PC-3 (cell line): ENCODE results near the gene FKBP7. TPM values are rescaled to one million over a fixed set of nuclear protein-coding genes. Genes with fewer than 3 reads are reported as not detected.

ENCODE experiments used
- ATAC-seq: fragments of 200-7000 bp; cut with Tn5 transposase; 2 replicates; pipeline ENCODE4 v1.9.1; 2020; ENCODE audit warnings: mild to moderate bottlenecking, moderate library complexity
- BruUV-seq: library from RNA; stranded (reverse); fragments of 400-500 nt; replicated peaks from 2 replicates; lab custom pipeline; 2021; lab: Mats Ljungman, UMichigan
- CTCF ChIA-PET: fragments of 300-600 bp; sonication (Branson Sonifier 250); formaldehyde crosslinking; loops from one replicate; lab custom pipeline; 2022; ENCODE audit warnings: antibody characterized with exemption; lab: Charles Lee
- POLR2A ChIA-PET: fragments of 300-600 bp; sonication (Branson Sonifier 250); formaldehyde crosslinking; loops from one replicate; lab custom pipeline; 2022; ENCODE audit warnings: antibody characterized with exemption; ENCODE audit not compliant: unreplicated experiment; lab: Charles Lee
- DNase-seq: peaks from one replicate; pipeline ENCODE4 v3.0.0-alpha.2; 2015
- H2AFZ ChIP-seq: fragments of 300-600 bp; sonication (generic); 2 replicates; pipeline ENCODE4 v1.6.0; 2016; ENCODE audit warnings: antibody characterized with exemption, low read length
- H3F3A ChIP-seq: fragments of 300-600 bp; sonication (generic); one replicate; pipeline ENCODE4 v1.6.0; 2017; ENCODE audit warnings: antibody characterized with exemption, low read length, control low read depth, mild to moderate bottlenecking; ENCODE audit not compliant: unreplicated experiment
- H3K27ac ChIP-seq: fragments of 300-600 bp; sonication (generic); 2 replicates; pipeline ENCODE4 v1.5.1; 2016; ENCODE audit warnings: mild to moderate bottlenecking, low read length
- H3K27me3 ChIP-seq: fragments of 300-600 bp; sonication (generic); 2 replicates; pipeline ENCODE4 v1.6.1; 2016; ENCODE audit warnings: low read length, mixed read lengths
- H3K36me3 ChIP-seq: fragments of 300-600 bp; sonication (generic); 2 replicates; pipeline ENCODE4 v1.6.1; 2016; ENCODE audit warnings: low read depth, mixed run types, low read length, mixed read lengths
- H3K4me1 ChIP-seq: fragments of 300-600 bp; sonication (generic); 2 replicates; pipeline ENCODE4 v1.5.1; 2016; ENCODE audit warnings: low read length; ENCODE audit not compliant: insufficient read depth
- H3K4me2 ChIP-seq: fragments of 300-600 bp; sonication (generic); 2 replicates; pipeline ENCODE4 v1.6.0; 2016; ENCODE audit warnings: low read length
- H3K4me3 ChIP-seq: fragments of 300-600 bp; sonication (generic); 2 replicates; pipeline ENCODE4 v1.5.1; 2016; ENCODE audit warnings: mild to moderate bottlenecking, low read length, mixed read lengths
- H3K79me2 ChIP-seq: fragments of 300-600 bp; sonication (generic); 2 replicates; pipeline ENCODE4 v1.6.1; 2017; ENCODE audit warnings: low read length, mixed read lengths
- H3K9ac ChIP-seq: fragments of 300-600 bp; sonication (generic); 2 replicates; pipeline ENCODE4 v1.6.0; 2016; ENCODE audit warnings: mild to moderate bottlenecking, low read length
- H3K9me2 ChIP-seq: fragments of 300-600 bp; sonication (generic); replicated peaks from 2 replicates; pipeline ENCODE4 v1.6.1; 2016; ENCODE audit warnings: mixed run types, low read length, mixed read lengths
- H3K9me3 ChIP-seq: fragments of 300-600 bp; sonication (generic); 2 replicates; pipeline ENCODE4 v1.6.1; 2016; ENCODE audit warnings: low read length, mixed read lengths
- H4K20me1 ChIP-seq: fragments of 300-600 bp; sonication (generic); 2 replicates; pipeline ENCODE4 v1.6.1; 2016; ENCODE audit warnings: low read length, mixed read lengths
- EZH2 ChIP-seq: fragments of 300-600 bp; sonication (generic); IDR thresholded peaks from one replicate; pipeline ENCODE4 v1.6.1; 2017; ENCODE audit warnings: antibody characterized with exemption, mild to moderate bottlenecking, low read length; ENCODE audit not compliant: unreplicated experiment
- EZH2phosphoT487 ChIP-seq: fragments of 300-600 bp; sonication (generic); IDR thresholded peaks from 2 replicates; pipeline ENCODE4 v1.6.1; 2018; ENCODE audit warnings: mild to moderate bottlenecking, antibody characterized with exemption, low read length, borderline replicate concordance
- intact Hi-C: fragments of 100-400 bp; cut with micrococcal nuclease; formaldehyde crosslinking; loops from 2 replicates; pipeline ENCODE4 v1.9.0; 2023
- total RNA-seq: library from RNA; depleted of rRNA; stranded (reverse); fragments of >200 nt; gene quantifications from 2 replicates; pipeline ENCODE4 v1.2.3, GENCODE V29; 2014
- TF ChIP-seq, protein P1 (sequence below): fragments of 300-600 bp; sonication (generic); conservative IDR thresholded peaks from 2 replicates; pipeline ENCODE4 v1.5.1; 2017; ENCODE audit warnings: antibody characterized with exemption, low read depth, mild to moderate bottlenecking, low read length

FKBP7 gene
- total RNA-seq, 1 experiment from 2014 or later = 4.2 TPM

DNA sequence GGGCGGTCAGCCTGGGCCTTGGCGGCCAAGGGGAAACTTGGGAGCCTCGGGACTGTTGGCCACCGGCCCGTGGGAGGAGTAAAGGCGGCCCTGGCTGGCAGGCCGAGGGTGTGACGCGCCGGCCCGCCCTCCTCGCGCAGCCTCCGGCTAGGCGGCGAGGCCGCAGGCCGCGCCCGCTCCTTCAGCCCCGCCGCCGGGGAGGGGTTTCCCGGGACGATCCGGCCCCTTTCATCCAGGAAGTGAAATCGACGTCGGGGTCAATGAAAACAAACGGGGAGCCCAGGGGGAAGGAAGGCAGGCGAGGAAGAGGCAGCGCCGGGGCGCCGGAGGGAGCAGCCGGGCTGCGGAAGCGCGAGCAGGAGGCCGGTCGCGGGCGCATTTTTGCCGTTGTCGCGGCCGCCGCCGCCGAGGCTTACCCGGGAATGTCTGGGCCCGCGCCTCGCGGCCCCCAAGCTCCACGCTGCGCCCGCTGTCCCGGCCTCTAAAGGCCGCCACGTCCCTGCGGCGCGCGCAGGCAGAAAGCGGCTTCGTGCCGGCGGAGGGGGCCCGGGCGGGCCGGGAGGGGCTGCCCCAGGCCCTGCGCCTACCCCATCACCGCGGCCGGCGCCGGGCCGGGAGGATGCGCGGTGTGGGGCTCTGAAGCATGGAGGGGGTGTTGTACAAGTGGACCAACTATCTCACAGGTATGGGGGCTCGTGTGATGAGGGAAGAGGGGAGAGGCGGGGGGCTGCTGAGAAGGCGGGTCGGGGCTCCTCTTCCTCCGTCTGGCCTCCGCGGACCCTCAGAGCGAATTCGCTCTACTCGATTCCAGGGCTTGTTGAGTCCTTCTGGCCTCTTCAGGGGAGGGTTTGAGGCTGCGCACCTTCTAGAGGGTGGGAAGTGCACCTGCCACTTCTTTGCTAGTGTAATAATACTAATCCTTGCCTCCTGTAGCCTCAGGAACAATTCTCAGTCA, 2.1 kb upstream of the FKBP7 start, which contains the start of gene PLEKHA3:
Gene PLEKHA3, plus strand, starts transcription at position 231 of the 955 bp plus-strand sequence. Its CDS starts 413 bp downstream, at position 644.
- H3K36me3 ChIP-seq = no peaks in the 10 kb centered on the region

GRCh38 chr2:178479758-178480226, 1.4 kb upstream of the FKBP7 start:
- Histone ChIP-seq H3K4me2 (peak overlapping the region; percentile 97), H3K27ac (no peak overlapping the region), H3K4me3 (peak overlapping the region; percentile 98), H3K79me2 (peaks cover 46% of the 10 kb centered on the region), H4K20me1 (peaks cover 17% of the 10 kb centered on the region), H3K4me1 (peaks cover 39% of the 10 kb centered on the region), H2AFZ (peak overlapping the region; percentile 100), H3F3A (no peaks in the 10 kb centered on the region), H3K9me3 (no peaks in the 10 kb centered on the region), H3K36me3 (no peaks in the 10 kb centered on the region), H3K27me3 (no peaks in the 10 kb centered on the region), H3K9ac (peak overlapping the region; percentile 53), H3K9me2 (no peaks in the 10 kb centered on the region)
- CTCF ChIA-PET = no interaction called here
- POLR2A ChIA-PET = no interaction called here
- ATAC-seq (no peak), DNase-seq (no peak)
- BruUV-seq = no TSS peak
- intact Hi-C loops = loop anchor here (2.0 to 10.0 kb wide), 3 partner anchors 35 to 285 kb away; no protein-coding TSS in a partner anchor
- TF ChIP-seq, protein P1, sequence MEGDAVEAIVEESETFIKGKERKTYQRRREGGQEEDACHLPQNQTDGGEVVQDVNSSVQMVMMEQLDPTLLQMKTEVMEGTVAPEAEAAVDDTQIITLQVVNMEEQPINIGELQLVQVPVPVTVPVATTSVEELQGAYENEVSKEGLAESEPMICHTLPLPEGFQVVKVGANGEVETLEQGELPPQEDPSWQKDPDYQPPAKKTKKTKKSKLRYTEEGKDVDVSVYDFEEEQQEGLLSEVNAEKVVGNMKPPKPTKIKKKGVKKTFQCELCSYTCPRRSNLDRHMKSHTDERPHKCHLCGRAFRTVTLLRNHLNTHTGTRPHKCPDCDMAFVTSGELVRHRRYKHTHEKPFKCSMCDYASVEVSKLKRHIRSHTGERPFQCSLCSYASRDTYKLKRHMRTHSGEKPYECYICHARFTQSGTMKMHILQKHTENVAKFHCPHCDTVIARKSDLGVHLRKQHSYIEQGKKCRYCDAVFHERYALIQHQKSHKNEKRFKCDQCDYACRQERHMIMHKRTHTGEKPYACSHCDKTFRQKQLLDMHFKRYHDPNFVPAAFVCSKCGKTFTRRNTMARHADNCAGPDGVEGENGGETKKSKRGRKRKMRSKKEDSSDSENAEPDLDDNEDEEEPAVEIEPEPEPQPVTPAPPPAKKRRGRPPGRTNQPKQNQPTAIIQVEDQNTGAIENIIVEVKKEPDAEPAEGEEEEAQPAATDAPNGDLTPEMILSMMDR = no peak
- TF ChIP-seq EZH2 = no peak
- no peak for TF ChIP-seq EZH2phosphoT487

More for the DNA sequence above, 2.1 kb upstream of the FKBP7 start, which contains the start of gene PLEKHA3:
- TF ChIP-seq EZH2phosphoT487 (no peak), EZH2 (no peak)
- TF ChIP-seq, protein P1 = no peak
- no peaks in the 10 kb centered on the region for H3K9me3 ChIP-seq
- peaks cover 44% of the 10 kb centered on the region for H3K4me1 ChIP-seq
- BruUV-seq = no TSS peak
- H2AFZ ChIP-seq = peak within 1 kb of the TSS; percentile 100
- POLR2A ChIA-PET = no interaction called here
- H3K4me3 ChIP-seq = peak within 1 kb of the TSS; percentile 98
- intact Hi-C loops = loop anchor here (1.0 to 2.0 kb wide), 2 partner anchors 34 to 43 kb away; no protein-coding TSS in a partner anchor
- CTCF ChIA-PET = no interaction called here
- no peaks in the 10 kb centered on the region for H3F3A ChIP-seq
- peak; percentile 96 for DNase-seq
- peaks cover 53% of the 10 kb centered on the region for H3K79me2 ChIP-seq
- no peak within 1 kb of the TSS for H3K27ac ChIP-seq
- H4K20me1 ChIP-seq = peaks cover 22% of the 10 kb centered on the region
- no peaks in the 10 kb centered on the region for H3K9me2 ChIP-seq
- peak within 1 kb of the TSS; percentile 97 for H3K4me2 ChIP-seq
- ATAC-seq = peak; percentile 82
- peak within 1 kb of the TSS; percentile 53 for H3K9ac ChIP-seq
- H3K27me3 ChIP-seq = no peaks in the 10 kb centered on the region
